HG02798 (cell line): ENCODE results near the gene ABCF2.

Source experiments
- ATAC-seq: cut with Tn5 transposase; IDR thresholded peaks from one replicate; pipeline ENCODE4 v1.9.1; 2021; ENCODE audit warnings: mild to moderate bottlenecking; ENCODE audit not compliant: unreplicated experiment, poor library complexity

ABCF2 gene

GRCh38 chr7:151242159-151243044, 15.4 kb upstream of the ABCF2 start:
- no peak for ATAC-seq

- ATAC-seq = no peak
Measured at GRCh38 chr7:151241755-151242096, 14.7 kb upstream of the ABCF2 start.

- ATAC-seq = no peak
Measured at GRCh38 chr7:151240942-151241754, 14.1 kb upstream of the ABCF2 start.

GRCh38 chr7:151240536-151240935, 13.5 kb upstream of the ABCF2 start:
- ATAC-seq = no peak

GRCh38 chr7:151239837-151240459, 12.9 kb upstream of the ABCF2 start:
- ATAC-seq = no peak

GRCh38 chr7:151238924-151239836, 12.2 kb upstream of the ABCF2 start:
- no peak for ATAC-seq

- no peak for ATAC-seq
Measured at GRCh38 chr7:151238190-151238810, 11.3 kb upstream of the ABCF2 start.

GRCh38 chr7:151237244-151238189, 10.5 kb upstream of the ABCF2 start:
- ATAC-seq = no peak

- ATAC-seq = no peak
Measured at GRCh38 chr7:151236406-151236805, 9.4 kb upstream of the ABCF2 start.

GRCh38 chr7:151235091-151235787, 8.2 kb upstream of the ABCF2 start:
- no peak for ATAC-seq

- ATAC-seq = no peak
Measured at GRCh38 chr7:151233804-151234203, 6.8 kb upstream of the ABCF2 start.

GRCh38 chr7:151232917-151233701, 6.1 kb upstream of the ABCF2 start:
- ATAC-seq = peak; percentile 32

- peak; percentile 96 for ATAC-seq
Measured at GRCh38 chr7:151232091-151232916, 5.3 kb upstream of the ABCF2 start, which contains the start of gene CHPF2. Gene CHPF2, plus strand, starts transcription at chr7:151232483. Its CDS starts 1,529 bp downstream, at chr7:151234012.

- ATAC-seq = no peak
Measured at GRCh38 chr7:151231080-151231479, 4.1 kb upstream of the ABCF2 start.

- no peak for ATAC-seq
Measured at GRCh38 chr7:151229249-151229648, 2.2 kb upstream of the ABCF2 start.
